COLO668 (cell line): ENCODE data around the gene CASP5.
"Not testable (repeated sequence)": the region's sequence is repeated elsewhere in the genome, so short reads cannot be mapped to it uniquely, and the experiment has no call there.

Experiments
- DNase-seq: peaks from one replicate; lab custom pipeline; 2025; ENCODE audit not compliant: unreplicated experiment; lab: John Stamatoyannopoulos, UW

Gene CASP5

GRCh38 chr11:105023003-105023402, at the start of gene CASP5:
CASP5 (minus strand) TSS chr11:105023168; CDS start chr11:105023136, 32 bp downstream.
- DNase-seq = no peak

GRCh38 chr11:105072080-105072479, 49.1 kb upstream of the CASP5 start:
- DNase-seq = not testable (repeated sequence)

- DNase-seq = no peak
Measured at GRCh38 chr11:105071089-105071732, 48.2 kb upstream of the CASP5 start.

GRCh38 chr11:105070306-105070705, 47.3 kb upstream of the CASP5 start:
- no peak for DNase-seq

GRCh38 chr11:105069749-105070148, 46.8 kb upstream of the CASP5 start:
- DNase-seq = not testable (repeated sequence)

- not testable (repeated sequence) for DNase-seq
Measured at GRCh38 chr11:105063245-105063941, 40.4 kb upstream of the CASP5 start.

GRCh38 chr11:105057432-105057831, 34.5 kb upstream of the CASP5 start:
- DNase-seq = no peak

- DNase-seq = no peak
Measured at GRCh38 chr11:105056446-105056845, 33.5 kb upstream of the CASP5 start.

GRCh38 chr11:105054723-105055493, 31.9 kb upstream of the CASP5 start:
- DNase-seq = no peak

- no peak for DNase-seq
Measured at GRCh38 chr11:105052487-105052886, 29.5 kb upstream of the CASP5 start.

- no peak for DNase-seq
Measured at GRCh38 chr11:105051559-105051958, 28.6 kb upstream of the CASP5 start.

- DNase-seq = no peak
Measured at GRCh38 chr11:105049481-105049880, 26.5 kb upstream of the CASP5 start.

GRCh38 chr11:105046898-105047579, 24.1 kb upstream of the CASP5 start:
- DNase-seq = no peak

- no peak for DNase-seq
Measured at GRCh38 chr11:105045676-105046296, 22.8 kb upstream of the CASP5 start.

GRCh38 chr11:105044557-105045524, 21.9 kb upstream of the CASP5 start, which contains the start of gene CARD16:
CARD16 (minus strand) TSS chr11:105045335; CDS start chr11:105045297, 38 bp downstream.
- not testable (repeated sequence) for DNase-seq

GRCh38 chr11:105042178-105042577, 19.2 kb upstream of the CASP5 start:
- DNase-seq = no peak

GRCh38 chr11:105040703-105041102, 17.7 kb upstream of the CASP5 start:
- no peak for DNase-seq

- no peak for DNase-seq
Measured at GRCh38 chr11:105034813-105035620, 12.0 kb upstream of the CASP5 start, which contains the start of gene CASP1. CASP1 (minus strand) TSS chr11:105035144; CDS start chr11:105035113, 31 bp downstream.

- DNase-seq = not testable (repeated sequence)
Measured at GRCh38 chr11:105034388-105034787, 11.4 kb upstream of the CASP5 start.
